GM21576 (cell line): ENCODE measurements around the gene BLMH.
"Not testable (repeated sequence)": the region's sequence is repeated elsewhere in the genome, so short reads cannot be mapped to it uniquely, and the experiment has no call there.

Experiments used
- ATAC-seq: cut with Tn5 transposase; IDR thresholded peaks from one replicate; pipeline ENCODE4 v1.9.1; 2021; ENCODE audit warnings: mild to moderate bottlenecking, moderate library complexity; ENCODE audit not compliant: unreplicated experiment

Gene BLMH

DNA sequence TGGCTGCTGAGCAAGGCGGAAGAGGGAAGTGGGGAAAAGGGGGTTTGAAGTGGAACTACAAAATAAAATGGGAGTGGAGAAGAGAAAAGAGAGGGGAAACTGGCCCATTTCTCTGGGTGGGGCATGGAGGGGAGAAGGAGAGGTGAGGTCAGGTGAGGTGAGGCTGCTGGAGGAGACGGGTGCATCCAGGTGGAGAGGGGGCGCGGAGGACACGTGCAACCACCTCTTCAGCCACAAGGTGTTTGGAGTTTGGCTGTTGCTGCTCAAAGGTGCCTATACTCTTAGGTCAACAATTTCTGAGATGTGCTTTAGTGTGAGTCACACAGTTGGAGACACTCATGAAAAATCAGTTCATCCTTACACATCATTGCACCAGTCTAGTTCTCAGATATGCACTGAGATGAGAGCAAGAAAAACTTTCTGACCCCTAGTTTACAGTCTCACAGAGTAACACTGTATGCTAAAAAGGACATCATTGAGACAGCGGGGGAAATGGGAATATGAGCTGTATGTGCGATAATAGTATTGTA is 61.1 kb downstream of the BLMH start:
- no peak for ATAC-seq

DNA sequence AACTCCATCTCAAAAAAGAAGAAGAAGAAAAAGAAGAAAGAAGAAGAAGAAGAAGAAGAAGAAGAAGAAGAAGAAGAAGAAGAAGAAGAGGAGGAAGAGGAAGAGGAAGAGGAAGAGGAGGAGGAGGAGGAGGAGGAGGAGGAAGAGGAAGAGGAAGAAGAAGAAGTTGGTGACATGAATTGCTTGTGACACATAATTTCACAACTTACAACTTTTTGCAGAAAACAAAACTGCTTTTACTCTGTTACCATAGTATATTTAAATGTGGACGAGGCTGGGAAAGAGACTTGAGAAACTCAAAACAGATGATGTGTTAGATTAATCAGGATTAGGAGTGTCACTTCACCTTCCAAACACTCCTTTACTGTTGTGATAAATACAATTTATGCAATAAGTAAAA is 61.7 kb downstream of the BLMH start:
- not testable (repeated sequence) for ATAC-seq

- ATAC-seq = no peak
These were observed 62.7 kb downstream of the BLMH start for GRCh38 chr17:30229012-30229411.

DNA sequence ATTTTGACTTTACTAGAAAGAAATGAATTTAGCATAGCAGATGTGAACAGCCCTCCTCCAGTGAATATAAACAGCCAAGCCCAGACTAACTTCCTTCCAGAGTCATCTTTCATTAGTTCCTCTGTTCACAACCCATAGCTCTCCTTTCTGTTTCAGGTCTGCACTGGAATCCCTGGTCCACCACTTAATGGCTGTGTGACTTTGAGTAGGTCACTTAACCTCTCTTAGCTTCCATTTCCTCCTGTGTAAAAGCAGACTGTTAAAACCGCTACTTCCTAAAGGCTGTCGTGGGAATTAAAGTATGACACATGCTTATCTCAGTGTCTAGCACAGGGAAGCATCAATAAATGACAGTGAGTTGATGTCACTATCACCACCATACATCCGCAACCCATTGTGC is 63.7 kb downstream of the BLMH start:
- ATAC-seq = no peak

GRCh38 chr17:30226878-30227277 is 64.9 kb downstream of the BLMH start:
- ATAC-seq = no peak

DNA sequence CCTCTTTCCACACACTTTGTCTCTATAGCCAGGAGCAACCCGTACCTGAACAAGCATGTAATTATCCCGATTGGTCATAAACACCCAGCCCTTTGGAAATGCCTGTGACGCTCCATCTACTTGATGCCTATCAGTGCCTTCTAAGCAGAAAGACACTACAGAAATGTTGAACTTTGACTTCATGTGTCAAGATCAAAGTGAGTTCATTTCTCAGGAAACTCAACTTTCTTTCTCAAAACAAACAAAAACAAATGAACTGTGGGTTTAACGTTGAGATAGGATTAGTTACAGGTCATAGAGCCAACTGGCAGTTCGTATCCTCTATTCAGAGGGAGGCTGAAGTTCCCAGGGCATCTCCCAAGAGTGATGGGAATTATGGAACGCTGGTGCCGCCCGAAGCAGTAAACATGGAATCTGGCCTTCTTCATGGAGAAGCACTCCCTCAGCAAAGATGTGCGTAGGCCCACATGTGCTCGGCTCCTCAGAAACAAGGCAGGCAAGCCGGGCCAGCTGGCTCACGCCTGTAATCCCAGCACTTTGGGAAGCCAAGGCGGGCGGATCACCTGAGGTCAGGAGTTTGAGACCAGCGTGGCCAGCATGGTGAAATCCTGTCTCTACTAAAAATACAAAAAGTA is 65.7 kb downstream of the BLMH start:
- no peak for ATAC-seq

- ATAC-seq = no peak
These were observed 66.6 kb downstream of the BLMH start for GRCh38 chr17:30225112-30225511.

- no peak for ATAC-seq
These were observed 67.3 kb downstream of the BLMH start for GRCh38 chr17:30224419-30224960.

DNA sequence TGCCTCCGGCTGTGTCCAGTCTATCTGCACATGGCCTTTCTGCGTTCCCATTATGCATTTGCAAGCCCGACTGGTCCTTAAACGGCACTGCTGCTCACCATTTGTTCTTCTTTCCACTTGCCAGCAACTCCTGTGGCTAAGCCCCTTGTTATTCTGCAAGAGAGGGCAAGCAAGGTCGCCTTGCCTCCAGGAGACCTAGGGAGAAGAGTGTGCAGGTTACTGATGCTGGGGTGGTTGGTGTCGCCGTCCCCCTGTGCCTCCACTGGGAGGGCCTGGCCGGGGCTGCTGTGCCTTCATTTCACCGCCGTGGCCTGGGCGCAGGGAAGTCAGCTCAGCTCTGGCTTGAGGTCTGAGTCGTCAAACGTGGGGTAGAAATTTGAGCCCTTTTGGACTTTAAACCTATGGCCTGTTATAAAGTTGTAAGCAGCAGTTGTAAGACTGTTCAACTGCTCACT is 69.0 kb downstream of the BLMH start:
- ATAC-seq = no peak

DNA sequence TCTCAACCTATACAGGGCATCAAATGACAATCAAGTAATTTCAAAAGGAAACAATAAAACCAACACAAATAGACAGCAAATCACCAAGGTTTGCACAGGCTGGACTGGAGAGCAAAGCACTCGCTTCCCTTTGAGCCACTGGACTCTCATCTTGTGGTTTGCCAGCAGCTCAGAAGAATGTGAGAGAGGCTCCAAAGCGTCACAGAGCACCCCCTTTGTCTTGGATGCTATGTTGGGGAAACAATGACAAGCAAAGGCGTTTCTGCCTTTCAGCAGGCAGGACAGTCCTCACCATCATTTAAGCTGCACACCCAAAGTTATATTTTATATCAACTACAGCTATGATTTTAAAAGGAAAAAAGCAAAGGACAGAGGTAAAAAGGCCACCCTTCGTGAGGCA is 69.5 kb downstream of the BLMH start:
- no peak for ATAC-seq

DNA sequence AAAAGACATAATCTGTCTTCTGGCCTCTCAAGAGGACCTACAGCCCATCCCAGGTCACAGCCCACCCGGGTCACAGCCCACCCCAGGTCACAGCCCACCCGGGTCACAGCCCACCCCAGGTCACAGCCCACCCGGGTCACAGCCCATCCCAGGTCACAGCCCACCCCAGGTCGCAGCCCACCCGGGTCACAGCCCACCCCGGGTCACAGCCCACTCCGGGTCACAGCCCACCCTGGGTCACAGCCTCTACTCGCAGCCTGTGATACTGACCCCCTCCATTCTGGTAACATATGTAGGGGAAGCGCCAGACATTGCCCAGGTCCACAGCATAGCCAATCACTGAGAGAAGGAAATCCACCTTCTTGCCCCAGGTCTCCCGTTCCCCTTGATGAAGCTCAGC is 70.4 kb downstream of the BLMH start:
- no peak for ATAC-seq

DNA sequence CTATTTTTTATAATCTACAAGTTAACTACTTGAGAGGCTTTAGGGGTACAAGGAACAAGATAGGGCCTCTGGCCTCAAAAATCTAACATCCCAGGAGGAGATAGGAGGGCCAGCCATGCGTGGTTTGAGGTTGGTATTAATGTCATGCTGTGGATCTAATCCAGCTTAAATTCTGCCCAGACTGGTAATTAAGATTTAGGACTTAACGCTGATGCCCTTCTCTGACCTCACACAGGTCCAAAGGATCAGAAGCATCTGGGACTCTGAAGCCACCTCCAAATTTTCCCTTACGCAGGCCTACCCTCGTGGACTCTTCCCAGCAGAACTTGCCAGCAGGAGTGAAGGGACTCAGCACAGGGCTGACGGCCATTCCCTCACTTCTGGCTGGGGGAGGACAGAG is 71.3 kb downstream of the BLMH start:
- no peak for ATAC-seq

GRCh38 chr17:30219833-30220232 is 71.9 kb downstream of the BLMH start:
- ATAC-seq = no peak

DNA sequence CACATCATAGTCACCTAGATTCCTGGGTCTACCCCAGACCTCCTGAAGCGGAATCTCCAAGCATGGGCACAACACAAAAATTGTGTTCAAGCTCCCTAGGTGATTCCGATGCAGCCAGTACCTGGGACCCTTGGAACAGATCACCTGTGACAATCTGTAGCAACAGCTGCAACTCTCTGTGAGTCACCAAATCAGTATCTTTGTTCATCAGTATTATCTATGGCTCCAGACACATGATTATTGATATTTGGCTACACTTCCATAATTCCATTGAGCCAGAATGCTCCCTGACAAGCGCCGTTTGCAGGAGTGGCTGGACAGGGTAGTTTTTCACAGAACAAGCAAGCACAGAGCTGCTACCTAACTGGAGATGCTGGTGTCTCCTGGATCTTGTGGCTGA is 72.4 kb downstream of the BLMH start:
- no peak for ATAC-seq

GRCh38 chr17:30218799-30219198 is 72.9 kb downstream of the BLMH start:
- ATAC-seq = no peak

- no peak for ATAC-seq
These were observed 73.9 kb downstream of the BLMH start for GRCh38 chr17:30217746-30218245.

GRCh38 chr17:30217054-30217453 is 74.7 kb downstream of the BLMH start:
- ATAC-seq = no peak

DNA sequence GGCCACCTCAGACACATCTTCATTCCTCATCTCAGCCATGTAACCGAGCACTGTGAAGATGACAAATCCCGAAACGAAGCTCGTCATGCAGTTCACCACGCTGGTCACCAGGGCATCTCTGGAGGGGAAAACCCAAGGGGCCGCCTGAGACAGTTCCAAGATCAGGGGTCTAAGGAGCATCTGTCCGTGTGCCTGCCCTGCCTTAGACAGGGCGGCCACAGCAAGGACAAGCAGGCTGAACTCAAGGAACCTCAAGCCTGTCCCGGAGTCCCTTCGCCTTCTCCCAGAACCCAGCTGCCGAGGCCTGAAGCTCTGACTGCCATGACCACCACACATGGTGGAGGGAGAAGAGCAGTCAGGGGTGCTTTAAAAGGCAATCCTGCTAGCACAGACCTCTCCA is 79.0 kb downstream of the BLMH start:
- ATAC-seq = no peak

GRCh38 chr17:30211371-30211770 is 80.4 kb downstream of the BLMH start:
- ATAC-seq = no peak

DNA sequence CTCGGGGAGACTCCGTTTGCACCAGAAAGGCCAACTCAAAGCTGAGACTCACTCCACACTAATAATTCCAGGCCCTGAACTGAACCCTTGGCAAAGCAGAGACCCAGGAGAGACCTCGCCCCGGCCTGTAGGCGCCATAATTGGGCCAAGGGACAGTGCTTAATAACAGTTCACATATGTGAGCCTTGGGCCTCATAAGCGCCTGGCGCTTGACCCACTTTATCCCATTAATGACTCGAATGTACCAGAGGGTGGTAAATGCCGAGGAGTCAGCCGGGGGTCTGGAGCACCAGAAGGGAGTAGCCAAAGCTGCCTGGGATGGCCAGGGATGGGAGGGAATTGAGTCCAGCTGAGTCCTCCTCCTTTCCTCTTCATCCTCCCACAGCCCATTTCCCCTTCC is 80.8 kb downstream of the BLMH start:
- ATAC-seq = no peak

DNA sequence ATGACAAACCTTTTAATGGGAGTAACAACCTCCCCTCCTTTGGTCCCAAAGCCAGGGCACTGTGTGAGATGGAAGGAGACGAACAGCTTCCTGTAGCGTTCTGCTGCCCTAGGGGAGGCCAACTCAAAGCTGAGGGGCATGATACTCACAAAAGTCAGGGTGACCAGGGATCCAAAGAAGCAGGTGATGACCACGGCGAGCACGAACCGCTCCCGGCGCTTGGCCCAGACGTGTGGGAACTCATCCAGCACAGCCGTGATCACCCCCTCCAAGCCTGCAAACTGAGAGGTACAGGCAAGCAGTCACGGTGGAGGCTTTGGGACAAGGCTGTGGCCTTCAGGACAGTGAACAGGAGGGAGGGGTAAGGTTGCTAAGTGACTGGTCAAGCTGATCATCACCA is 81.4 kb downstream of the BLMH start:
- ATAC-seq = no peak

DNA sequence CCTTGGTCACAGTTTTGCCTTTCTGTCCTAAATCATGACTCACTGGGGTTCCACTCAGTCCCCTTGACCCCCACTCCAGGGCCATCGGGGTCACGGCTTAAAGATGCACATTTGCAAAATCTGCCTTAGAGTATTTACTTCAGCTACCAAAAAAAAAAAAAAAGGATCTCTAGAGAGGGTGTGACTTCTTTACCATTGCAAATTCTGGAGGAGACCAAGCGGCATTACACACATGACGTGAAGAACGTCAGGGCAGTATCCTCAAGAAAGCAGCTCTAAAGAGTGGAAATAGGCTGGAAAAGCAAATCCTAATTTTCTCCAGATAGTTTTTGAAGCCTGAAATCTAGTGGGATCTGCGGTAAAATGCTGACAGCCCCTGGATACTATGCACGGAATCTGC is 81.8 kb downstream of the BLMH start:
- ATAC-seq = no peak

- no peak for ATAC-seq
These were observed 83.5 kb downstream of the BLMH start for GRCh38 chr17:30208214-30208613.
